ENCODE data around the gene IL20RA.

- TF ChIP-seq ZNF605 (CRISPR knock-in tag; IDR thresholded peaks at IDR 0.05) (no peak), SIN3A (IDR thresholded peaks at IDR 0.05; ENCODE audit: borderline replicate concordance, low read depth, low read length) (no peak), ZNF552 (CRISPR knock-in tag; IDR thresholded peaks at IDR 0.05; ENCODE audit: borderline replicate concordance) (no peak), ZNF629 (CRISPR knock-in tag; conservative IDR thresholded peaks at IDR 0.05) (no peak), PHF20 (CRISPR knock-in tag; IDR thresholded peaks at IDR 0.05) (no peak), SETDB1 (CRISPR knock-in tag; IDR thresholded peaks at IDR 0.05; ENCODE audit: borderline replicate concordance) (no peak), MTA1 (CRISPR knock-in tag; IDR thresholded peaks at IDR 0.05; ENCODE audit: borderline replicate concordance) (no peak), JUND (CRISPR knock-in tag; IDR thresholded peaks at IDR 0.05) (no peak)
- TF ChIP-seq, protein P1, sequence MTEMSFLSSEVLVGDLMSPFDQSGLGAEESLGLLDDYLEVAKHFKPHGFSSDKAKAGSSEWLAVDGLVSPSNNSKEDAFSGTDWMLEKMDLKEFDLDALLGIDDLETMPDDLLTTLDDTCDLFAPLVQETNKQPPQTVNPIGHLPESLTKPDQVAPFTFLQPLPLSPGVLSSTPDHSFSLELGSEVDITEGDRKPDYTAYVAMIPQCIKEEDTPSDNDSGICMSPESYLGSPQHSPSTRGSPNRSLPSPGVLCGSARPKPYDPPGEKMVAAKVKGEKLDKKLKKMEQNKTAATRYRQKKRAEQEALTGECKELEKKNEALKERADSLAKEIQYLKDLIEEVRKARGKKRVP (CRISPR knock-in tag; IDR thresholded peaks at IDR 0.05): no peak
- TF ChIP-seq, protein P2, sequence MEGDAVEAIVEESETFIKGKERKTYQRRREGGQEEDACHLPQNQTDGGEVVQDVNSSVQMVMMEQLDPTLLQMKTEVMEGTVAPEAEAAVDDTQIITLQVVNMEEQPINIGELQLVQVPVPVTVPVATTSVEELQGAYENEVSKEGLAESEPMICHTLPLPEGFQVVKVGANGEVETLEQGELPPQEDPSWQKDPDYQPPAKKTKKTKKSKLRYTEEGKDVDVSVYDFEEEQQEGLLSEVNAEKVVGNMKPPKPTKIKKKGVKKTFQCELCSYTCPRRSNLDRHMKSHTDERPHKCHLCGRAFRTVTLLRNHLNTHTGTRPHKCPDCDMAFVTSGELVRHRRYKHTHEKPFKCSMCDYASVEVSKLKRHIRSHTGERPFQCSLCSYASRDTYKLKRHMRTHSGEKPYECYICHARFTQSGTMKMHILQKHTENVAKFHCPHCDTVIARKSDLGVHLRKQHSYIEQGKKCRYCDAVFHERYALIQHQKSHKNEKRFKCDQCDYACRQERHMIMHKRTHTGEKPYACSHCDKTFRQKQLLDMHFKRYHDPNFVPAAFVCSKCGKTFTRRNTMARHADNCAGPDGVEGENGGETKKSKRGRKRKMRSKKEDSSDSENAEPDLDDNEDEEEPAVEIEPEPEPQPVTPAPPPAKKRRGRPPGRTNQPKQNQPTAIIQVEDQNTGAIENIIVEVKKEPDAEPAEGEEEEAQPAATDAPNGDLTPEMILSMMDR (CRISPR knock-in tag; IDR thresholded peaks at IDR 0.05): no peak
- TF ChIP-seq, protein P3, sequence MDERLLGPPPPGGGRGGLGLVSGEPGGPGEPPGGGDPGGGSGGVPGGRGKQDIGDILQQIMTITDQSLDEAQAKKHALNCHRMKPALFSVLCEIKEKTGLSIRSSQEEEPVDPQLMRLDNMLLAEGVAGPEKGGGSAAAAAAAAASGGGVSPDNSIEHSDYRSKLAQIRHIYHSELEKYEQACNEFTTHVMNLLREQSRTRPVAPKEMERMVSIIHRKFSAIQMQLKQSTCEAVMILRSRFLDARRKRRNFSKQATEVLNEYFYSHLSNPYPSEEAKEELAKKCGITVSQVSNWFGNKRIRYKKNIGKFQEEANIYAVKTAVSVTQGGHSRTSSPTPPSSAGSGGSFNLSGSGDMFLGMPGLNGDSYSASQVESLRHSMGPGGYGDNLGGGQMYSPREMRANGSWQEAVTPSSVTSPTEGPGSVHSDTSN (CRISPR knock-in tag; IDR thresholded peaks at IDR 0.05): no peak
- TF ChIP-seq, protein P4, sequence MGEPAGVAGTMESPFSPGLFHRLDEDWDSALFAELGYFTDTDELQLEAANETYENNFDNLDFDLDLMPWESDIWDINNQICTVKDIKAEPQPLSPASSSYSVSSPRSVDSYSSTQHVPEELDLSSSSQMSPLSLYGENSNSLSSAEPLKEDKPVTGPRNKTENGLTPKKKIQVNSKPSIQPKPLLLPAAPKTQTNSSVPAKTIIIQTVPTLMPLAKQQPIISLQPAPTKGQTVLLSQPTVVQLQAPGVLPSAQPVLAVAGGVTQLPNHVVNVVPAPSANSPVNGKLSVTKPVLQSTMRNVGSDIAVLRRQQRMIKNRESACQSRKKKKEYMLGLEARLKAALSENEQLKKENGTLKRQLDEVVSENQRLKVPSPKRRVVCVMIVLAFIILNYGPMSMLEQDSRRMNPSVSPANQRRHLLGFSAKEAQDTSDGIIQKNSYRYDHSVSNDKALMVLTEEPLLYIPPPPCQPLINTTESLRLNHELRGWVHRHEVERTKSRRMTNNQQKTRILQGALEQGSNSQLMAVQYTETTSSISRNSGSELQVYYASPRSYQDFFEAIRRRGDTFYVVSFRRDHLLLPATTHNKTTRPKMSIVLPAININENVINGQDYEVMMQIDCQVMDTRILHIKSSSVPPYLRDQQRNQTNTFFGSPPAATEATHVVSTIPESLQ (CRISPR knock-in tag; conservative IDR thresholded peaks at IDR 0.05): no peak
- TF ChIP-seq, protein P5, sequence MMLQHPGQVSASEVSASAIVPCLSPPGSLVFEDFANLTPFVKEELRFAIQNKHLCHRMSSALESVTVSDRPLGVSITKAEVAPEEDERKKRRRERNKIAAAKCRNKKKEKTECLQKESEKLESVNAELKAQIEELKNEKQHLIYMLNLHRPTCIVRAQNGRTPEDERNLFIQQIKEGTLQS (CRISPR knock-in tag; IDR thresholded peaks at IDR 0.05): no peak
- TF ChIP-seq, protein P6, sequence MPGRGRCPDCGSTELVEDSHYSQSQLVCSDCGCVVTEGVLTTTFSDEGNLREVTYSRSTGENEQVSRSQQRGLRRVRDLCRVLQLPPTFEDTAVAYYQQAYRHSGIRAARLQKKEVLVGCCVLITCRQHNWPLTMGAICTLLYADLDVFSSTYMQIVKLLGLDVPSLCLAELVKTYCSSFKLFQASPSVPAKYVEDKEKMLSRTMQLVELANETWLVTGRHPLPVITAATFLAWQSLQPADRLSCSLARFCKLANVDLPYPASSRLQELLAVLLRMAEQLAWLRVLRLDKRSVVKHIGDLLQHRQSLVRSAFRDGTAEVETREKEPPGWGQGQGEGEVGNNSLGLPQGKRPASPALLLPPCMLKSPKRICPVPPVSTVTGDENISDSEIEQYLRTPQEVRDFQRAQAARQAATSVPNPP (CRISPR knock-in tag; IDR thresholded peaks at IDR 0.05): no peak
Measured at GRCh38 chr6:136980070-136980469, 64.7 kb downstream of the IL20RA start.
